HG02938 (cell line): ENCODE measurements around the gene NFATC1.
"Not testable (repeated sequence)": the region's sequence is repeated elsewhere in the genome, so short reads cannot be mapped to it uniquely, and the experiment has no call there.

Experiments
- ATAC-seq: cut with Tn5 transposase; IDR thresholded peaks from one replicate; pipeline ENCODE4 v1.9.1; 2021; ENCODE audit warnings: mild to moderate bottlenecking, moderate library complexity; ENCODE audit not compliant: unreplicated experiment

Gene NFATC1

DNA sequence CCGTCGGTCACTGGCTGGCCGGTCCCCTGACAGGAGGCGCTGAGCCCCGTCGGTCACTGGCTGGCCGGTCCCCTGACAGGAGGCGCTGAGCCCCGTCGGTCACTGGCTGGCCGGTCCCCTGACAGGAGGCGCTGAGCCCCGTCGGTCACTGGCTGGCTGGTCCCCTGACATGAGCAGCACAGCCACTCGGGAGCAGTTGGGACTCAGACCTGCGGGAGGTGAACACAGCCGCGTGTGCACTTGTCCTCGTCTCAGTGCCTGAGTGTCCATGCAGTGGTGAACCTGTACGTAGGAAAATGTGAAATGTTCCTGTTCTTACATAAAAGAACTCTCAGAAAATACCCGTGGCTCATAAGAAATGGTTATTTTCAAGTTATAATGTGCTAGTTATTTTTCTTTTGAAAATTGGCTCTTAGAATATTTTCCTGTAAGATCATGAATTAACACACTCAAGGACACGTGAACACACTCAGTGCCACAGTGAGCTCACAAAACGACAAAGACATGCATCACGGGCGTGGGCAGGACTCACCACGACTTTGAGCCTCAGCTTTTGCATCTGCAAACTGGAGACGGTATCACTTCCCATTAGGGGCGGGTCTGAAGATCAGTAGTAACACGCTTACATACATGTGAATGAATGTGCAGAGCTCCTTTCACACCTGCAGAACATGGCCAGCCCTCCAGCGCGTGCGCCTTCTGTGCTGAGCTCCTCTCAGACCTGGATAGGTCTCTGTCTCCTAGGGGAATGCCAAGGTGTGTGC, 21.1 kb upstream of the NFATC1 start:
- ATAC-seq, result peak; percentile 88

DNA sequence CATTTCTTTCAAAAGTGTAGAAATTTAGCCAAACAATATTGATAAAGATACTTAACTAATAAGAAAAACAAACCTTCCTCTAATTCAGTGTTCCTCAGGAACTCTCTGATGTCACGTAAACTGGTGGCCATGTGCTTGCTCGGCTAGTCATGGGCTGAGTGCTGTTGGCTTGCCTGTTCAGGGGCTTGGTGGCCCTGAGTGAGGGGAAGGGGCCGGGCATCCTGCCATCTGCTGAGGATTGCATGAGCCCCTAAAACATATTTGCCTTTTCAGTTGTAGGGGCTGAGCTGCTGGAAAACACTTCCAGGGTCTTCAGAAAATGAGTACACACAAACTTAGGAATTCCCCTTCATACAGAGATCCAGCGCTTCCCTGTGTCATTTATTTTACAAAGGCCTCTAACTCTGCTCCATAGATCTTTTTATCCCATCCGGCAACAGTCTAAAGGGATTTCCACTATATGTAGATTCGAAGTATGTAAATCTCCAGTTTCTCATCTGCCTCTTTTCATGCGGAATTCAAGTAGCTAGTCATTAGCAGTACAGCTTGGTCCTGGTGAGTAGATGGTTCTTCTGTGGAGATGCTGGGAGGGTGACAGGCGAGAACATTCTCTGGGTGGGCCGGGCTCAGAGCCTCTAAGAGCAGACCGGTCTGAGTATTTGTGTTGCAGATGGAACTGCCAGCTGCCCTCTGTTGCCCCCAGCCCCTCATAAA, 20.1 kb upstream of the NFATC1 start:
- no peak for ATAC-seq

DNA sequence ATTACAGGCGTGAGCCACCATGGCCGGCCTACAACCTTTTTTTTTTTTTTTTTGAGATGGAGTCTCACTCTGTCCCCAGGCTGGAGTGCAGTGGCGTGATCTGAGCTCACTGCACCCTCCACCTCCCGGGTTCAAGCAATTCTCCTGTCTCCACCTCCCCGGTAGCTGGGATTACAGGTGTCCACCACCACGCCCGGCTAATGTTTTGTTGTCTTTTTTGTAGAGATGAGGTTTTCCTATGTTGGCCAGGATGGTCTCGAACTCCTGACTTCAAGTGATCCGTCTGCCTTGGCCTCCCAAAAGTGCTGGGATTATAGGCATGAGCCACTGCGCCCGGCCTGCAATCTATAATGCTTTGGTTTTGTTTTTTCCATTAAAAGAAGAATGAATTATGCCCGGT, 19.1 kb upstream of the NFATC1 start:
- not testable (repeated sequence) for ATAC-seq

DNA sequence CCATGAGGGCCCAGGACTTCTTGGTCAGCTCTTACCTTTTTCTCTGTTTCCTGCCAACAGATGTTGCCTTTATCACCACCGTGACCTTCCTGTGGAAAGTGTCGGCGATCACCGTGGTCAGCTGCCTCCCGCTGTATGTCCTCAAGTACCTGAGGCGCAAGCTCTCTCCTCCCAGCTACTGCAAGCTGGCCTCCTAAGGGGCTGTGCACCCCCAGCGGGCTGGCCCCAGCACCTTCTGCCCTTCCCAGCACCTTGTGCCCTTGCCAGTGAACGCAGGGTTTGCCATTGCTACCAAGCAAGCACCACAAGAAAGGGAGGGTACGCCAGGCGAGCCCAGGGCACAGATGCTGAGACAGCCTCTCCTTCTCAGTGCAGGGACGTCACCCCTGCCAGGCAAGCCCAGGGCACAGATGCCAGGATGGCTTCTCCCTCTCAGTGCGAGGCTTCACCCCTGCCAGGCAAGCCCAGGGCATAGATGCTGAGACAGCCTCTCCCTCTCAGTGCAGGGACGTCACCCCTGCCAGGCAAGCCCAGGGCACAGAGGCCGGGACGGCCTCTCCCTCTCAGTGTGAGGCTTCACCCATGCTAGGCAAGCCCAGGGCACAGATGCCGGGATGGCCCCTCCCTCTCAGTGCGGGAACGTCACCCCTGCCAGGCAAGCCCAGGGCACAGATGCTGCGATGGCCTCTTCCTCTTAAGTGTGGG, 18.4 kb upstream of the NFATC1 start:
- ATAC-seq, result no peak

DNA sequence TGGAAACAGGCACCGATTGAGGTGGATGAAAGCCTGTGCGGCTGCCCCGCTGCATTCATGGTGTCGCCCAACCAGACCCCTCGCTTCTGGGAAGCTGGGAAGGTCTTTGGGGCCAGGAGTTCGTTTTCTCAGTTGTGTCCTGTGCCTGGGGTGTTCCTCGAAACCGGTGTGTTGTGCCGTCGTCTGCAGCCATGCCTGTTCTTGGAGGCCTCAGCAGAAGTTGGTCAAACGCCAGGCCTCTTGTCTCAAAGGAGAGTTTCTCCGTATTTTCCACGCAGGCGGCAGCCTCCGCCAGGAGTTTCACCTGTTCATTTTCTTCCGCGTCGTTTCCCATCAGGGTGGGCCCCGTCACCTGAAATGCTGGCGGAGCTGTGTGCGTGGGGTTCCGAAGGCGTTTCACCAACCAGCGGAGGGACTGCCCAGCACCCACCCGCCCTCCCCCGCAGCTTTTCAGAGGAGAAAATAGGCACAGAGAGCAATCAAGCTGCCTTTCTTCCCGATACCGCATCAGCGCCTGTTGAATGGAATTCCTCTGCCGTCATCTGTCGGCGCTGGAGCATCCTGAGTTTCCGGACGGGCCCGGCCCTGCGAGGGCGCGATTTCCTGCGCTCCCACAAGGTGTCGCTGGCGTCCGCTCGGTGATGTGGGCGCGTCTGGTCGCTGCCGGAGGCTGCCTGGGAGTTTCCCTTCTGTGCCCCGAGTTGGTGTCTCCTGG, 17.0 kb upstream of the NFATC1 start:
- ATAC-seq, result peak; percentile 51

DNA sequence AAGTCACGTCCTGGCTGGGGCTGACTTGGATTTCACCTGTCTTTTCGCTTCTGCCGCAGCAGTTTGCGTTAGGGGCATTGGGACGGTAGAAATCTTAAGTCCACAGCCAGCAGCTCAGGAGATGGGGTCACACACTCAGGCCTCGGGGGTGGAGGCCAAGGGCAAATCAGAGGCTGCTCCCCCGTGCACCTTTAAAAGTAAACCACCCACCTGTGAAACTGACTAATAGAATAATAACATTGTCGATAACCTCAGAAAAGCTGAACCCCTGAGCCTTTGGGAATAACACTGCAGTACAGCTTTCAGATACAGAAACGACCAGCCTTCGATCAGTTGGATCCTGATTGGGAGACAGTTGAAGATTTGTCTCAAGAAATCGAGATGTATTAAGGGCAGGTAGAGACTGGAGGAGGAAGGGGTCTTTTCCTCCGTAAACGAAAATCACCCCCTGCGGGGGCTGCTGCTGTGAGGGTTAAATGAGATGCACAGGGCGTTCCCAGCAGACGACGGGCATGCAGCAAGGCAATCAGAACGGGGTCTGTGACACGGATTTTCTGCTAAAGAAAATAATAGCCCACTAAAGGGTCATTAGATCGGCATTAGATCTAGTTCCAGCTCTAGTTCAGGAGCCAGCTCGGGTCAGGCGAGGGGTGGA, 16.4 kb upstream of the NFATC1 start:
- no peak for ATAC-seq

DNA sequence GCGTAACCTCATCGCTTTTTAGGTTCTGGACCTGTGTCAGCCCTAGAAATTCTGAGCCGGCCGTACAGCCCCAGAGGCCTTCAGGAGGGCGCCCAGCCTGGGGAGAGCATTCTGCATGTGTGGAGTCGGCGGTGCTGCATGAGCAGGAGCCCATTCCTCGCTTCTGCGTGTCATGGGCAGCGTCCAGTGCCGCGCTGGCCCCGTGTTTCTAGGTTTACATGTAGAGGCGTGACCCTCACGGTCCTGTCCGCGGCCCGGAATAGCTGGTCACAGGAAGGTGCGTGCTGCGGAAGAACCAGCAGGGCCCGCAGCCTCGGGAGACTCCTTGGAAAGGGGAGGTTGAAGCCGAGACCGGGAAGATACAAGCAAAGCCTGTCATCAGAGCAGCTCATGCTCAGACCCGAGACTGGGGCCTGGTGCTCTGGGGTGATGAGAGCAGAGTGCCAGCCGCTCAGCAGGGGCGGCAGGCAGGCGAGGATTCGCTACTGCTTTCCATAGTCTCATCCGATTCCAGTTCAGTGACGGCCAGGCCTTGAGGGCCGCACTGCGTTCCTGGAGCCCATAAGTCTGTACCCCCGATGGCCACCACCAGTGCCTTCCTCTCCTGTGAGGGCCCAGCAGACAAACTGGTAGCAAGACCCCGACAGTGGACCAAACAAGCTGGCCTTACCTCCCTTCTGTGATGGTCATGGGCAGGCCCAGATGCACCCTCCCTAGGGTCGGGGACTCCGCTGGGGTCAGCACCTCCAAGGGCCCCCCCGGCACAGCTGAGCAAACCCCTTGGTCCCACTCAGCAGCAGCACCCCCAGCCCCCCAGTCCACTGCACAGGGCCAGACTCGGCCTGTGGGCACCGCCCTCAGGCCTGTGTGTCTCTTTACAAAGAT, 15.6 kb upstream of the NFATC1 start:
- no peak for ATAC-seq

DNA sequence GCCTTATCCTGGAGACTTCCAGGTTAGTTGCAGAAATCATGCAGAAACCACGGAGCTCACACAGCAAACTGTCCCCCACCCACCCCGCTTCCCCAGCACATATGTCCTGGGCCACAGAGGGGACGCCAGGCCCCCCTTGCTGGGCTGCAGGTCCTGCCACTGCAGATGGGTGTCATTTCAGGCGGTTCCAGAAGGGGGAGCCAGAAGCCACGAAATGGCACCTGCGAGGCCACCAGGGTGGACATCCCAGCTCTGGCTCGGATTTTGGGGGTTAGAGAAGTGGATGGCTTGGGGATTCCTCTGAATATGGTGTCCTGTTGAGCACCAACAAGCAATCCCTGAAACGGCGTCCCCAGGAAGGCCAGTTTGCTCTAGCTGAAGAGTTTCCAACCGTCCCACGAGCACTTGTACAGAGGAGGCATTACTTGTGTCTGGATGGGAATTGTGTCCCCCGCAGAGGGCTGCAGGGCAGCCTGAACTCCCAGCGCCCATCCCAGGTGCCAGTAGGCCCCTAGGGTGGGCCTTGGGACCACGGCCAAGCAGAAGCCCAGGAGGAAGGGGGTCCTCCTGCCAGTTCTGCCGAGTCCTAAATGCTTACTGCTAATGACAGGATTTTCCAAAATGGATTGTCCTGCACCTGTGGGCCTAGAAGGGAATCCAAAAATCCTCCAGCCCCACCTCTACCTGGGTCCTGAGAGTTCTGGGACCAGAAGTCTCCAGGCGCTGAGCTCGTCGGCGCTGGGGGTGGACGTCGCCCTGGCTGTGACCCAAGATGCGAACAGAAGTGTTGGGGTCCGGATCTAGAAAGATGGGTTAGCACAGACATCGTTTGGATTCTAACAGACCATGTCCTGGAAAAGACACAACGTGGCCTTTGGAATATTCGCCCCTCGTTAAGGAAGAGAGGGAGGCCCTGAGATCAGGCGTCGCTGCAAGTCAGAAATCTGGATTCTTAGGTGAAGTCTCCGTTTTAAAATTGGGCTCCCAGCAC, 14.6 kb upstream of the NFATC1 start:
- no peak for ATAC-seq

DNA sequence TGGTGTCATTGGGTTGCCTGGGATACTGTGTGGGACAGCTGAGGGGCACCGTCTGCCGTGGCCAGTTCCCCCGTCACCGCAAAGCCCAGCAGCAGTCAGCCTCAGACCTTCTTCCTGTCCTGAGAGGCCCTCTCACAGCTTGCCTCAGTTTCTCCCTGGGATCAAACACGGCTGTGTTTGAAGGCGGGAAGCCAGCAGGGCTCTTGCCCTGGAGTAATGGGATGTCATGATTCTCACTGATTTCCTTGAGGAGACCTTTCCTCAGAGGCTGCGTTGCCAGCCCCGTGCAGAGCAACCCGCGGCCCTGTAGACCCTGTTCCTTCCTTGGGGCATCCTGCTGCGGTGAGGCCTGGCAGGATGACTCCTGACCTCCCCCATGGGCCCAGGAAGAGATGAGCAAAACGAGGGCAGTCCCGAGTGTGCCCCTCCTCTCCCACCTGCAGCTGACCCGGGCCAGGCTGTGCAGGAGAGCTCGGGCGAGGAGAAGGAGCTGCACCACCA, 13.9 kb upstream of the NFATC1 start:
- ATAC-seq, result no peak

DNA sequence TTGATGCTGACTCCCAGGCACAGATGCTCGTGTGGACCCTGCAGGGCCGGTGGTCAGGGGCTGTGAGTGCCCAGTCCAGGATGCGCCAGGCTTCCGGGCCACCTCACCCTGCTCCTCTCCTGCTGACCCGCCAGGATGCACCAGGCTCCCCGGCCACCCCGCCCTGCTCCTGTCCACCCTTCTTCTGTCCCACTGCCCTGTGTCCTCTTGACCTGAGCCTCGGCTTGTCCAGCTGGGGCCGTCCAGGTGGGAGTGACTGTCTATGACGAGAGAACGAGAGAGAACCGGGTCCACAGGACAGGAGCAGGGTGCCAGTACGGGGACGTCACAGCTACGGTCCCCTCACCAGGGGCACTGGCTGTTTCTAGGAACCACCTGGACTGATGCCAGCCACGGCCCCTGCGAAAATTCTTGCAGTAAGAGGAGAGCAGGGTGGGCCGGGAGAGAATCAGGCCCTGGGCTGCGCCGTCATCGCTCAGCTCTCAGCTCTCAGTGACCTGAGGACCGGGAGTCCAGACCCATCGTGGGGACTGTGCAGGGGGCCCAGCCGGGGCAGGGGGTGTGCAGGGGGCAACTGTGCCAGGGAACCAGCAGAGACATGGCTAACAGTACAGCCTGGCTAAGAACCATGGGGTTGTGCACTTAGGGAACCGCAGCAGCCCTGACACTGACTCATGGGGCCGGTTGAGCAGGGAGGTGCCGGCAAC, 12.9 kb upstream of the NFATC1 start:
- ATAC-seq, result no peak

DNA sequence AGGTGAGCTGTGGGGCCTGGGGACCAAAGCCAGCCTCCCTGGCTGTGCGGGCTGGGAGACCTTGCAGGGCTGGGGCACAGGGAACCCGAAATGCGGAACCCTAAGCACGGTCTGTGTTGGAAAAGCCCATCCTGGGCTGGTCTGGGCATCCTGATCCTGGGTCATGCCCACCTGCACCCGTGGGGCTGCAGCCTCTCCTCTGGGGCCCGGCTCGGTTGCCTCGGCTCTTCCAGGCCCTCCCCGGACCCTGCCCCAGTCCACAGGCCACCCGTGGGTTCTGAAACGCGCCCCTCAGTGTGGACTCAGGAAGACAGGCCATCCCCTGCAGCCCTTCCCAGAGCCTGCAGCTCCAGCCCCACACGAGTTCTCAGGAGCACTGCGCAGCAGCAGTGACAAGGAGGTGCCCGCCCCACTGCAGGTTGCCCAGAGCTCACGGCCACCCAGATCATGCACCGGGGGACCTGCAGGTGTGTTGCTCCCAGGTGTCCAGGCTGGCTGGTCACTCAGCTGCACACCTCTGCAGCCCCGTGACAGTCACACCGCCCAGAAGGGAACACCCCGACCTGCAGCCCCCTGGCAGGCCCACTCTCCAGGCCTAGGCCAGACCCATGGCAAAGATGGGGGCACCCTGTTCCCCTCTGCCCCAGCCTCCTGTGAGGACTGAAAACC, 12.2 kb upstream of the NFATC1 start:
- ATAC-seq, result no peak

DNA sequence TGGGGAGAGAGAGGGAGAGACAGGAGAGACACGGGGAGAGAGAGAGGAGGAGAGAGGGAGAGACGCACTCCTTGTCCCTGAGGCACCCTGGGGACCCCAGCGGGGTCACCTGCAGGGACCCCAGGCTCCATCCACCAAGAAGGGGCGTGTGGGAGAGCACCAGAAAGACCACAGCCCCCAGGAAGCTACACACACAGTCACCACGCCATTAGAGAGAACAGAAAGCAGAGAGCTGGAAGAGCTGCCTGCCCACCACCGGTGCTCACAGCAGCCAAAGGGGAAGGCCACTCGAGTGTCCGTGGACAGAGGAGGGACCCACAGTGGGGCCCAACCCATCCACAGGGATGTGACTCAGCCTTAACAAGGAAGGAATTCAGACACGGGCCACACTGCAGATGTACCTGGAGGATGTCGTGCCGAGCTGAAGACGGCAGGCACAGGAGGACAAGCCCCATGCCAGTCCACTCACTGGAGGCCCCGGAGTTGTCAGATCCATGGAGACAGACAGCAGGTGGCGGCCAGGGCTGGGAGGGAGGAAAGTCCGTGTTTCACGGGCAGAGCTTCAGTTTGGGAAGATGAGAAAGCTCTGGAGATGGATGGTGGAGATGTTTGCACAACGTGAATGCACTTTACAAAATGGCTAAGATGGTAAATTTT, 11.5 kb upstream of the NFATC1 start:
- no peak for ATAC-seq

DNA sequence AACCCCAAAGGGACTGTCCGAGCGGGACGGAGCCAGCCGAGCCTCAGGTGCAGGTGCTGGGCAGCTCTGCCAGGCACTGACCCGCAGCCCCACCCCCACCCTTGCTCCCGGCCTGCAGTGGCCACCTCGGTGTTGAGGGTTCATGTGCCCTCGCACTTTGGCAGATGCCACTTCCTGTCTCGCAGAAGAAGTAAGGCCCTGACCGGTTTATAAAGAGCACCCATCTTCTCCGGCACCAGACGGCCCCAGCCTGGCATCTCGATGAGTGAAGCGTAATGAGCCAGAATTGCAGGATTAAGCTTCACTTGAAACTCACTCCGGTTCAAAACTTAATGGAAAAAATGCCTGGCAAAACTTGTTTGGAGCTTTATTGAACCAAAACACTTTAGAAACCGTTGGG, 10.9 kb upstream of the NFATC1 start:
- ATAC-seq, result no peak

DNA sequence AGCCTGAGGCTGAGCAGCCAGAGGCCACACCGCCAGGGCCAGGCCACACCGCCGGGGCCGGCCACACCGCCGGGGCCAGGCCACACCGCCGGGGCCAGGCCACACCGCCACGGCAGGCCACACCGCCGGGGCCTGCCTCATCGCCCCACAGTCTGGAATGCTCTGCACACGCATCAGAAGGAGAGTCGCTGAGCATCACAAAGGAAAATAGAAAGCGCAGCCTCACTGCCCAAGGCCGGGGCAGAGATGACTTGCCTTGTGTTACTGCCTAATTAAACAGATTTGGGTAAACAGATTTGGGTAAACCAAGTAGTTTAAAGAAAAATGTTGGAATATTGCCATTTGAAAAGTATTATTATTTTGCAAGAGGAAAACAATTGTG, 10.4 kb upstream of the NFATC1 start:
- no peak for ATAC-seq

DNA sequence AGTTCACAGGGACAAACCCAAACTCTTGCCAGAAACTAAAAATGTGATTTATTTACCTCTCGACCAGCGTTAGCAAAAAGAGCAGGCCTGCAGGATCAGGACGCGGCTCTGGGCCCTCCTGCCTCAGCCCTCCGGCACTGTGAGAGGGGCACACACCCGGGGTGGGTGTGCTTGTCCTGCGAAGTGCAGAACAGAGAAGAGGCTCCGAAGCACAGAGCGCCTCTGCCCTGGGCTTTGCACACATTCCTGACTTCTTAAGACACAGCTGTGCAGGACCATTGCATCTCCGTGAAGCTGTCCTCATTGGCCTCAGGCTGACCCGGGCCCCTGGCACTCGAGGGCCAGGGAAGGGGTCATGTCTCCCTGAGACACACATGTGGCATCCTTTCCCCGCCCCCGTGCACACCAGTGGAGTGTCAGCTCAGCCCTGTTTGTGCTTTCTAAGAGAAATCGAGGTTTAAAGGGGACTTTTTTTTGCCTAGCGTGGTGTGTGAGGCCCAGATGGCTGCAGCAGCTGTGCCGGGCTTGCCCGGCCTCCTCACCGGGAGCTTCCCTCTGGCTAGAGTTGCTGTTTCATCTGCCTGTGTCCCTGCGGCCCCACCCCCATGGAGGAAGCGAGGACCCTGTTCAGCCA, 9.9 kb upstream of the NFATC1 start:
- ATAC-seq, result no peak

DNA sequence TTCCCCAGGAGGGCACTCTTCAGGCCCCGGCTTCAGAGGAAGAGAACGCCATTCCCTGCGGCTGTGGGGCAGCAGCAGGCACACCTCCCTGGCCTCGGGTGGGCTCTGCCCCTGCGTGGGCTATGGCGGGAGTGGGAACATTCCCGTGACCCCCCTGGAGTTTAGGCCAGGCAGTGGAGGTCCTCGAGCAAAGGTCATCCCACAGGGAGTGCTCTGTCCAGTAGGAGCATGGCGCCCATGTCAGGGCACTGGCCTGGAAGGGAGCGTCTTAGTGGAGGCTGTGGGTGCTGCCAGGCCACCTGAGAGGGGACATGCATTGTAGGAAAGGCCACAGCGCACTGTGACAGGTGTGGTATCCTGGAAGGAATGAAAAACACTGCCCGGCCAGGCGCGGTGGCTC, 9.2 kb upstream of the NFATC1 start:
- ATAC-seq, result no peak
